HG03521 (cell line): Measurements from ENCODE around the gene OGG1.

Source experiments
- ATAC-seq: cut with Tn5 transposase; IDR thresholded peaks from one replicate; pipeline ENCODE4 v1.9.1; 2021; ENCODE audit warnings: mild to moderate bottlenecking, moderate library complexity; ENCODE audit not compliant: unreplicated experiment

The OGG1 gene

GRCh38 chr3:9749645-9750555 lies at the start of gene OGG1:
OGG1 (plus strand) TSS chr3:9749952; CDS start chr3:9750287, 335 bp downstream.
- ATAC-seq: peak; percentile 91

- ATAC-seq: no peak
Observed at GRCh38 chr3:9700536-9700935, 49.2 kb upstream of the OGG1 start.

- ATAC-seq: no peak
Observed at GRCh38 chr3:9701006-9701405, 48.7 kb upstream of the OGG1 start.

GRCh38 chr3:9701711-9702110 lies 48.0 kb upstream of the OGG1 start:
- no peak for ATAC-seq

- ATAC-seq: no peak
Observed at GRCh38 chr3:9703240-9703639, 46.5 kb upstream of the OGG1 start.

- ATAC-seq: no peak
Observed at GRCh38 chr3:9703736-9704346, 45.9 kb upstream of the OGG1 start, which contains the start of gene CPNE9. CPNE9 (plus strand) TSS chr3:9703833; CDS start chr3:9703997, 164 bp downstream.

GRCh38 chr3:9704347-9705322 lies 45.1 kb upstream of the OGG1 start:
- ATAC-seq: no peak

GRCh38 chr3:9710174-9710739 lies 39.5 kb upstream of the OGG1 start:
- no peak for ATAC-seq

- ATAC-seq: no peak
Observed at GRCh38 chr3:9712415-9712814, 37.3 kb upstream of the OGG1 start.

GRCh38 chr3:9713142-9713541 lies 36.6 kb upstream of the OGG1 start:
- no peak for ATAC-seq

- ATAC-seq: no peak
Observed at GRCh38 chr3:9715136-9715535, 34.6 kb upstream of the OGG1 start.

GRCh38 chr3:9715764-9716437 lies 33.9 kb upstream of the OGG1 start:
- no peak for ATAC-seq

GRCh38 chr3:9716801-9717555 lies 32.8 kb upstream of the OGG1 start:
- no peak for ATAC-seq

- ATAC-seq: no peak
Observed at GRCh38 chr3:9717563-9717962, 32.2 kb upstream of the OGG1 start.

- no peak for ATAC-seq
Observed at GRCh38 chr3:9718118-9718517, 31.6 kb upstream of the OGG1 start.

- no peak for ATAC-seq
Observed at GRCh38 chr3:9721015-9721699, 28.6 kb upstream of the OGG1 start.

- ATAC-seq: no peak
Observed at GRCh38 chr3:9721700-9722060, 28.1 kb upstream of the OGG1 start.

- no peak for ATAC-seq
Observed at GRCh38 chr3:9725775-9726515, 23.8 kb upstream of the OGG1 start.
